SK-N-DZ (cell line): Measurements from ENCODE around the gene RPL15.
"Not testable (repeated sequence)": the region's sequence is repeated elsewhere in the genome, so short reads cannot be mapped to it uniquely, and the experiment has no call there.

Experiments used
- DNase-seq: peaks from one replicate; pipeline ENCODE4 v3.0.0-alpha.2; 2015; ENCODE audit warnings: low spot score

Gene RPL15

DNA sequence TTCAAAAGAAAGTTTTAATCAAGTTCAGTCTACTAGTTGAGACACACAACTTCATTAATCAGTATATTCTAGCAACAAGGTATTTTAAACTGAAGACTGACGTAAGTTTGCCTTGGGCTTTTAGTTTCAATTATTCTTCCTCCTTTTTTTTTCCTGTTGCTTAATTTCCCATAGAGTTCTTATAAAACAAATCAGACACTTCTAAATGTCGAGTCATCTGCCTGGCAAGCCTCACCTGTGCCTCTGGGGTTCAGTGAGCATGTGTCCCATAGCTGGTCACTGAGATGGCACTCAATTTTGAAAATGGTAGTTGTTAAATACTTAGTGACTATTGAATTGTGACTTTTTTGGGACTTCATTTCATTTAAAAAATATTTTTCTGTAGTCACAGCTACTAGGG is 27.5 kb upstream of the RPL15 start:
- DNase-seq, result no peak

DNA sequence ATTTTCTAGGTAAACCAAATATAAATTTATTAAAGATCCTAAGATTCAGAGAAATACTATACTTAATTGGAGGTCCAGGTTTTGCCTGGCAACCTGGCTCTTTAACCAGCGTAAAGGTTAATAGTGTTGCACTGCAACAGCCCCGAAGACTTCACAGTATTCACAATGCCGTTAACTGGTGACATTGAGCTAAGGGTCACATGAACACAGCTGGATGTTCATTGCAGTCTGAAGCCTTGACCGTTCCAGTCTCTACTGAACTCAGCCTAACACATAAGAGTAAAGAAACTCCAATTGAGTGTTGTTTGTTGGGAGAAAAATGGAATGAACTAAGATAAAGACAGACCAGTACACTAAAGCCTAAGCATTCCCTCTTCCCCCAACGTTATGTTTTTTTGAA is 27.0 kb upstream of the RPL15 start:
- DNase-seq, result no peak

GRCh38 chr3:23894254-23895061 is 22.5 kb upstream of the RPL15 start:
- no peak for DNase-seq

GRCh38 chr3:23895181-23895580 is 21.8 kb upstream of the RPL15 start:
- DNase-seq, result no peak

GRCh38 chr3:23900744-23901143 is 16.2 kb upstream of the RPL15 start:
- DNase-seq, result no peak

- no peak for DNase-seq
Measured at GRCh38 chr3:23904545-23904944, 12.4 kb upstream of the RPL15 start.

GRCh38 chr3:23909341-23909740 is 7.6 kb upstream of the RPL15 start:
- no peak for DNase-seq

GRCh38 chr3:23911397-23911796 is 5.5 kb upstream of the RPL15 start:
- DNase-seq, result no peak

DNA sequence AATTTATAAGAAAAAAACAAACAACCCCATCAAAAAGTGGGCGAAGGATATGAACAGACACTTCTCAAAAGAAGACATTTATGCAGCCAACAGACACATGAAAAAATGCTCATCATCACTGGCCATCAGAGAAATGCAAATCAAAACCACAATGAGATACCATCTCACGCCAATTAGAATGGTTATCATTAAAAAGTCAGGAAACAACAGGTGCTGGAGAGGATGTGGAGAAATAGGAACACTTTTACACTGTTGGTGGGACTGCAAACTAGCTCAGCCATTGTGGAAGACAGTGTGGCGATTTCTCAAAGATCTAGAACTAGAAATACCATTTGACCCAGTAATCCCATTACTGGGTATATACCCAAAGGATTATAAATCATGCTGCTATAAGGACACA is 4.6 kb upstream of the RPL15 start:
- not testable (repeated sequence) for DNase-seq

- no peak for DNase-seq
Measured at GRCh38 chr3:23913182-23913581, 3.8 kb upstream of the RPL15 start.

DNA sequence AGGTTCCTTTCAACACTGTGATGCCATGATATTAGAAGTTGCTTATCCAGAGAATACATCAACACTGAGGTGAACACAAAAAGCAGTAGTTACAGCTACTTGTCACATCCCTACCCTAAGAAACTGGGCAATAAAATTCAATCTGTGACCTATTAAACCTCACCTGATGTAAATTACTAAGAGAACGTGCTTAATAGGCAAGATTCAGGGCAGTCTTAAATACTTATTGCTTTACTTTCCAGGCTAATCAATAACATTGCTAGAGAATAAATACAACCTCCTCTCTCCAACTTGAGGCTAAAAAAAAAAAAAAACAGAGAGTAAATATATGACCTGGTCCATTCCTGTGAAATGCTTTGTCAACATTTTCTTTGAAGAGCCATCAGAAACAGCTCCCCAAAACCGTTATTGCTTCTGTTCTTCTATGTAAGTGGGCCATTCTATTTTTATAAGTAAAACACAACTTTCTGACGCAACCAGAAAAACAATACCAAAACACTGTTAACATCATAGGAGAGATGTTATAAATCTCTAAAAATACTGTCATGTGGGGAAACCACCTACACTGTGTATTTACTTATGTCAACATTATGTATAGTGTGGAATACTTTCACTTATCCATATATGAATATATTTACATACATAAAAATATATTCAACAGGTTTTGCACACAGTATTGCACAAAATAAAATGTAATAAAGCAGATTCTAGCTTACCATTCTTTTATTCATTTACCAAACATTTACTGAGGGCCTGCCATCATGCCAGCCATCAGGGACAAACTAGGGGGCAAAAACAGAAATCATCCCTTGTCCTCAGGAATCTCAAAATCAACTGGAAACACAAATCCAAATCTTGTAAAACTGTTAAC is 2.8 kb upstream of the RPL15 start:
- no peak for DNase-seq

DNA sequence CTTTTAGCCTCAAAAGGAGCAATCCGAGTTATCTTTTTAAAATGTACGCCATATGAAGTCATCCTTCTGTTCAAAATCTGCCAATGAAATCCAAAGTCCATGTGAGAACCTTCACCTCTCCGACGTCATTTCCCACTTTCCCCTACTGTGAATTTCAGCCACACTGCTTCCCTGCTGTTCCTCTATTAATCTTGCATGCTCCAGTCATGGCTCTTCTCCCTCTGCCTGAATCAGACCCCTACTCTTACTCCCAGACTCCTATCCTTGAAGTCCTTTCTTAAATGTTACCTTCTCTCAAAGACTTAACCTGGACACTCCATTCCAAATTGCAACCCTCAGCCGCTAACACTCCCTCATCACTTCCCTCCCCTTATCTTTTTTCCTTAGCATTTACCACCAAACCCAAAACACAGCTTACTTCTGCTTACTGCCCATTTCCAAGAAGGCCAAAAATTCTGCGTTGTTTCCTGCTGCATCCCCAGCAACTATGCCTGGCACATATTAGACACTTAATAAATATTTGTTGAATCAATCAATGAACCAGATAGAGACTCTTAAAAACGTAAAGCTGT is 1.3 kb upstream of the RPL15 start:
- DNase-seq, result peak; percentile 57

GRCh38 chr3:23916152-23916885 is 613 bp upstream of the RPL15 start:
- DNase-seq, result no peak

- DNase-seq, result not testable (repeated sequence)
Measured at GRCh38 chr3:23917679-23918303, 859 bp downstream of the RPL15 start.

DNA sequence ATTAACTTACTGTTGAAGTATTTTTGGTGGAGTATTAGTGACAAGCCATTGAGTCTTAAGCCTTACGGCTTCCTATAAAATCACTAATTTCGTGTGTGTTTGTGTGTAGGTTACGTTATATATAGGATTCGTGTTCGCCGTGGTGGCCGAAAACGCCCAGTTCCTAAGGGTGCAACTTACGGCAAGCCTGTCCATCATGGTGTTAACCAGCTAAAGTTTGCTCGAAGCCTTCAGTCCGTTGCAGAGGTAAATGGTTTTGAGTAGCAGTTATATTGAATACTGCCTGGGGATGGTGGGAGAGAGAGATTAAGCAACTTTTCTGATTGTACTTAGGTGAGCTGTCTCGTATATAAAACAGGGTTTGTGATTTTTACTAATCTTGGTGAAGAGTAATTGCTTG is 1.4 kb downstream of the RPL15 start:
- not testable (repeated sequence) for DNase-seq

GRCh38 chr3:23919628-23920027 is 2.7 kb downstream of the RPL15 start:
- no peak for DNase-seq

GRCh38 chr3:23920151-23920655 is 3.3 kb downstream of the RPL15 start:
- no peak for DNase-seq

DNA sequence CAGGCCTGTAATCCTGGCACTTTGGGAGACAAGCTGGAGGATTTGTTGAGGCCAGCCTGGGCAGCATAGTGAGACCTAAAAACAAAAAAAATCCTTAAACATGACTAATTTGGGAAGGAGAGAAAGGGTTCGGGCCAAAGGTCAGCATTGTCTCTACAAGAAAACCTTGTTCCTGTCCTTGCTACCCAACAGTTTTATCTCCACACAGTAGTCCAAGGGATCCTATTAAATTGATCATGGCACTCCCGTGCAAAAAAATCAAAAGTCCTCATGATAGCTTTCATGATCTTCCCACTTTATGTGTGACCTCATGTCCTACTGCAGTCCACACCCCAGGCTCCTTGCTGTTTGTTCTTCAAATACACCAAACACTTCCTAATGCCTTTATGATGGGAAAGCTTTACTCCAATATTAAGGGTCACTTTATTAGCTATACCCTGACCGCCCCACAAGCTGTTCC is 4.2 kb downstream of the RPL15 start:
- no peak for DNase-seq

- no peak for DNase-seq
Measured at GRCh38 chr3:23923786-23924185, 6.9 kb downstream of the RPL15 start.

DNA sequence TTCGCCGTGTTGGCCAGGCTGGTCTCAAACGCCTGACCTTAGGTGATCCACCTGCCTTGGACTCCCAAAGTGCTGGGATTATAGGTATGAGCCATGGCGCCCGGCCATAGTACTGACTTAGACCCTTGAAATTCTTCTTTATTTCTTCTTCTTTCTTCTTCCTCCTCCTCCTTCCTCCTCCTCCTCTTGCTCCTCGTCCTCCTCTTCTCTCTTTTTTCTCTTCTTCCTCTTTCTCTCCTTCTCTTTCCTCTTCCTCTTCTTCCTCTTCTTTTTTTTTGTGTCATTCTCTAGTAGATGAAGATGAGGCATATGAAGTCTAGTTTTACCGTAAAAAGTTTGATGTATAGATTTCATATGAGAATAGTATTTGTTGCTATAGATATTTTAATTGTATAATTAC is 9.3 kb downstream of the RPL15 start:
- no peak for DNase-seq

DNA sequence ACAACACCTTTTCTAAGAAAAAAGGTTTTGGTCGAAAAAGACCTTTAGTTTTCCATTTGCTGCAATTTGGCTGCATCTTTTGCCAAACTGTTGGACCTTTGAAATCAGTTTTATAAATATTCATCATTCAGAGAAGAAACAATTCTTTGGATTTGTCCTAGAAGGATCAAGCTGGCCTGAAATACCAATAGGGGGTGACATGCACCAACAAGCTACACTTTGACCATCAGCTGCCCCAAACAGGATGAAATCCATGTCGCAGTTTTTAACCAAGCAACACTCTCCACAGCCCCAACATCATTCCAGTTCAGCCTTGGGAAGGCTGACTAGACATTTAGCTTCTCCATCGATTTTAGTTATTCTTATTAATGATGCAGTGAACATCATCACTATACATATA is 9.8 kb downstream of the RPL15 start:
- no peak for DNase-seq
